ENCODE measurements around the gene GCK.

Gene GCK

GRCh38 chr7:44113764-44114354 is 75.4 kb downstream of the GCK start:
- DNase-seq, result no peak

GRCh38 chr7:44112997-44113763 is 76.1 kb downstream of the GCK start:
- no peak for DNase-seq

GRCh38 chr7:44112231-44112996 is 76.8 kb downstream of the GCK start:
- no peak for DNase-seq

DNA sequence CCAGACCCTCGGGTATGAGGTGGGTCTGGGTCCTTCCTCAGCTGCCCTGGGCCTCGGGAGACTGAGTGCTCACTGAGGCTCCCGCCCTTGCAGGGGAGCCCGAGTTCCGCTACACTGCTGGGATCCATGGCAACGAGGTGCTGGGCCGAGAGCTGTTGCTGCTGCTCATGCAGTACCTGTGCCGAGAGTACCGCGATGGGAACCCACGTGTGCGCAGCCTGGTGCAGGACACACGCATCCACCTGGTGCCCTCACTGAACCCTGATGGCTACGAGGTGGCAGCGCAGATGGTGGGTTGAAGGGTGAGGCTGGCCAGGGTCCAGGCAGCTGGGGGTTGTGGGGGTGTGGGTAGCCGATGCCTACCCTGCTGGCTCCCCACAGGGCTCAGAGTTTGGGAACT is 77.5 kb downstream of the GCK start:
- DNase-seq, result no peak

DNA sequence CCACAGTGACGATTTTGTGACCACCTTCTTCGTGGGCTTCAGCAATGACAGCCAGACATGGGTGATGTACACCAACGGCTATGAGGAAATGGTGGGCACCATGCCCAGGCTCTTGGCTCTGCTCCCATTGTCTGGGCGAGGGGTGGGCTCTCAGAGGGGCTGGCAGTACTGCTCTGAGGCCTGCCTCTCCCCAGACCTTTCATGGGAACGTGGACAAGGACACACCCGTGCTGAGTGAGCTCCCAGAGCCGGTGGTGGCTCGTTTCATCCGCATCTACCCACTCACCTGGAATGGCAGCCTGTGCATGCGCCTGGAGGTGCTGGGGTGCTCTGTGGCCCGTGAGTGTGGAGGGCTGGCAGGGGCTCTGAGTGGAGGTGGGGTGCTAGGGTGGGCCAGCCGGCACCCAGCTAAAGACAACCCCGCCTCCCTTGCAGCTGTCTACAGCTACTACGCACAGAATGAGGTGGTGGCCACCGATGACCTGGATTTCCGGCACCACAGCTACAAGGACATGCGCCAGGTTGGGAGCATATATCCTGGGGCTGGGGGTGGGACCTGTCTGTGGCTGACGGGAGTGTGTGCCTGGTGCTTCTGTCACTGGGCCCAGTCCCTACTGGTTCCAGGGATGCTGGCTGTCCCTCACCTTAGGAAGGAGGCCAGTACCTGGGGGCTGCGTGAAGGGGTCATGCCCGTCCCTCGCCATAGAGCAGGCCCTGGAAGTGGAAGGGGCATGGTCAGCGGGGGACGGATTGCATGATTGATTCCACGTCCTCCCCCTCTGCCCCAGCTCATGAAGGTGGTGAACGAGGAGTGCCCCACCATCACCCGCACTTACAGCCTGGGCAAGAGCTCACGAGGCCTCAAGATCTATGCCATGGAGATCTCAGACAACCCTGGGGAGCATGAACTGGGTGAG is 78.3 kb downstream of the GCK start:
- DNase-seq, result no peak

DNA sequence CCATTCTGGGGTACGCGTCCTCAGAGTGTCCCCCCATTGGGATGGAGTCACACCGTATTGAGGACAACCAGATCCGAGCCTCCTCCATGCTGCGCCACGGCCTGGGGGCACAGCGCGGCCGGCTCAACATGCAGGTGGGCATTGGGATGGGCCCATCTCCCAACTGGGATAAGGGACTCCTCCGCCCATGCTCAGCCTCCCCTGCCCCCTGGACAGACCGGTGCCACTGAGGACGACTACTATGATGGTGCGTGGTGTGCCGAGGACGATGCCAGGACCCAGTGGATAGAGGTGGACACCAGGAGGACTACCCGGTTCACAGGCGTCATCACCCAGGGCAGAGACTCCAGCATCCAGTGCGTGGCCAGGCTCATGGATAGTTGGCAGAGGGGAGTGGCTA is 79.2 kb downstream of the GCK start:
- no peak for DNase-seq

- no peak for DNase-seq
Observed at GRCh38 chr7:44108768-44109750, 80.2 kb downstream of the GCK start.

DNA sequence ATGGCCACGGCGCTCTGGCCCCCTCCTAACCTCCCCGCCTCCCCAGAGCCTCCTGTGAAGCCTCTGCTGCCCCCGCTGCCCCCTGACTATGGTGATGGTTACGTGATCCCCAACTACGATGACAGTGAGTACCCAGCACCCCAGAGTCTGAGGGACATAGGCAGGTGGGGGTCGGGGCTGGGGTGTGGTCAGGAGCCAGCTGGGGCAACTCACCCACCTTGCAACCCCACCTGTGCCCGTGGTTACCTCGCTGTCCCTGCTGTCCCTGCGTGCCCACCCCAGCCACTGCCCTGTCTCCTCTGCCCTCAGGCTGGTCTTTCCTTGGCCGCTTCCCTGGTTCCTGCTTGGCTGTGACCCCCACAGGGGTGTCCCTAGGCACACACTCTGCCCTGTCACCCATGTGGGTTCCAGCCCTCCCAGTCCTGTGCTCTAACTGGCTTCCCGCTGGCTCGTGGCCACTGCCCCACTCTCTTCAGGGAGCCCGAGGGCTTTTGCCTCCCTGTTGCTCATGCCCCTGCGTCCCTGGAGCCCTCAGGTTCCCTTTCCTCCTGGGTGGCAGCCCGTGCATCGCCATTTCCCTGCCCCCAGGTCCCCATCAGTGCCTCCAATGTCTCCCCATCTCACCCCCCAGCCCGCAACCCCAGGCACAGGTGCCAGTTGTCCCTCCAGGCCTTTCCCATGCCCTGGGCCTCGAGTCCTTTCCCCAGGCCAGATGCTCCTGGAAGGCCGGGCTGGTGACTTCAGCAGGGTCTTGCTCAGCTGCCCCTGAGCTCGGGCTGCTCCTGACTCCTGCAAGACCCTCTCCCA is 81.1 kb downstream of the GCK start:
- no peak for DNase-seq

DNA sequence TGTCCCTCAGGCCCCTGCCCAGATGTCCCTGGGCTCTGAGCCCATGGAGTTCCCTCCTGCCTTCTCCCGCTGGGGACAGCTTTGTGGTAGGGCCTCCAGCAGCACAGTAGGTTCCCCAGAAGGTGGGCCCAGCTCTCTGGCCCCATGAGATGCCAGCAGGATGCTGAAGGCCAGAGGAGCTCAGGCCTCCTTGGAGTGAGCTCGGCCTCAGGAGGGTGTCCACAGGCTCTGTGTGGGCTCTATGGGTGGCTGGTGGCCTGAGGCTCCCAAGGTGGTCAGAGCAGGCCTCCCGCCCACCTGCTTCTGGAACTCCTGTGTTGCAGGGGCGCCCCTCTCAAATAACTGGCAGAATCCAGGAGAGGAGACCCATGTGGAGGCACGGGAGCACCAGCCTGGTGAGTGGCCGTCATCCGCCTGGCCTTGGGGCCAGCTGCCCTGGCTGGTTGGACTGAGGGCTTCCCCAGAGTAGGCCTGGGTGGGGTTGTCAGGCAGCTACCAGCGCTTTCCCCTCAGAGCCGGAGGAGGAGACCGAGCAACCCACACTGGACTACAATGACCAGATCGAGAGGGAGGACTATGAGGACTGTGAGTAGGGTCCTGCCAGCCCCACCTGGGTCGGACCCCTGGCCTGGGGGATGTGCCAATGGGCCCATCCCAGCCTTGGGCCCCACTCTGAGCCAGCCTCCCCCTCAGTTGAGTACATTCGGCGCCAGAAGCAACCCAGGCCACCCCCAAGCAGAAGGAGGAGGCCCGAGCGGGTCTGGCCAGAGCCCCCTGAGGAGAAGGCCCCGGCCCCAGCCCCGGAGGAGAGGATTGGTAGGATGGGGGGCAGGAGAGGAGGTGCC is 81.9 kb downstream of the GCK start:
- DNase-seq, result no peak

- DNase-seq, result no peak
Observed at GRCh38 chr7:44106311-44107065, 82.8 kb downstream of the GCK start.

DNA sequence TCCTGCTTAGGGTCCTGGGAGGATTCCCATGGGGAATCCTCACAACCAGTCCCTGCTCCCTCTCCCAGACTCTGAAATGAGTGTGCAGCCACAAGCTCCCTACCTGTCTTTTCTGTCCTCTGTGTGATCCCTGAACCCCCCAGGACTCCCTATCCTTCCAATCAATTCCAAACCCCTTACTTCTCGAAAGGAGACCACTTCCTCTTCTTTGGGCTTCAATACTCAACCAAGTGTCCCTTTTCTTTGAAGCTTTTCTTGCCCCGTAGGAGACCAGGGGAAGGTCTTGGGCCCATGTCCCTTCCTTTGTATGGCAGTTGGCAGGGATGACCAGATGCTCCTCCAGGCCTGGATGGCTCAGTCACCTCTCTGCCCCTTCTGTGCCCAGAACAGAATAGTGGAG is 83.4 kb downstream of the GCK start:
- no peak for DNase-seq

- DNase-seq, result no peak
Observed at GRCh38 chr7:44104860-44105771, 84.1 kb downstream of the GCK start.

GRCh38 chr7:44103923-44104859 is 85.0 kb downstream of the GCK start, which contains the start of gene AEBP1:
Gene AEBP1, plus strand, starts transcription at chr7:44104345. Its CDS starts 321 bp downstream, at chr7:44104666.
- no peak for DNase-seq

DNA sequence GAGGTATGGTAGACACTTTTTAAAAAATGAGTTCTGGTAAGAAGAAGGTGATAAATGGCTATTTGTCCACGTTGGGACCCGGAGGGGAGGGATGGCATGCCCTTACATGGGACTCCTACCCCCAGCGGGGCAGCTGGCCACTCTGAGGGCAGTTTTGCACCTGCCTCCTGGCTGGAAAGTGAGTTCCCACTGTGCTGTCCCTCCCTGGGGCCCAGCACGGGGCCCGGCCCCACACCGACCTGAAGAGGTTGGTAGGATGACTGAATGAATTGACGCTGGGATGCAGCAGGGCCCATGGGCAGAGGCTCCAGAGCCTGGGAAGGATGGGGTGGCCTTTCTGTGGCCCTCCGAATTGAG is 85.7 kb downstream of the GCK start:
- DNase-seq, result no peak

DNA sequence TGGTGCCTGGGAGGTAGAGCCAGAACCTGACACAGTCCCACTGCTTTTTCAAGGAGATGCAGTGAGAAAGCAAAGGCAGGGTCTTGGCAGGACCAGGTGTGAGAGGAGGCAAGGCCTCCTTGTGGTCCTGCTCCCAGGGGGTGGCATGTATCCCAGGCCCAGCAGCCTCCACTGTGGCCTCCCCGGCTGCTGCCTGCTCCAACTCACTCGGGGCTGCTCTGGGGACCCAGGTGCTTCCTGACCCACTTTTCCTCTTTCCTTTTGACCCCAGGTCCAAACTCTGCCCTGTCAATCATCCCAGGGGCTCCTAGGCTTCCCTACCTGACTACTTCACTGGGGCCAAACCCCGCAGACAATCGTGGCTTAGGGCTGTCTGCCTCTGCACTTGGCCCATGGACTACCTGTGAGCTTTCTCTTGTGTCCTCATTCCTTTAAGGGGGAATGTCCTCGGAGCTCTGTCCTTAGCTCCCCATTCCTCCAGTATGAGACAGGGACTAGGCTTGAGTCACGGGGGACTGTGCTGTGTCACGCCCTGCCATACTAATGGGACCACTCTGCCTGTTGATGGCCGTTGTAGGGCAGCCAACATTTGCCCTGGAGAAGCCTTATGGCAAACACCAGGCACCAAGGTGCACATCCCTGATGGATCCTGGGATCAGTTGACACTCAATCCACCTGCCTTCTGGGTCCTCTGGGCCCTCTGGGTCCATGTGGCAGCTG is 86.2 kb downstream of the GCK start:
- no peak for DNase-seq
